K562 (cell line): ENCODE data around the gene XPNPEP1. TPM values are rescaled to one million over a fixed set of nuclear protein-coding genes. Genes with fewer than 3 reads are reported as not detected.

Experiments used
- CEBPB ChIP-seq: fragments of 450-650 bp; IDR thresholded peaks from 2 replicates; pipeline ENCODE4 v1.6.1; 2016; ENCODE audit warnings: missing genetic modification characterization, missing compliant biosample characterization
- CTCF ChIP-seq, 3 experiments: IDR thresholded peaks in 2 of 3; conservative IDR thresholded peaks in 1 of 3; 2 replicates each; pipeline ENCODE4 v1.5.1; 2011 to 2012; ENCODE audit warnings: low read length in 3 of 3, mild to moderate bottlenecking in 3 of 3, control low read depth in 2 of 3, improper control_type of control experiment in 1 of 3, inconsistent platforms in 1 of 3, low read depth in 1 of 3, mixed read lengths in 1 of 3, moderate library complexity in 1 of 3; ENCODE audit not compliant: insufficient read depth in 2 of 3
- E2F6 ChIP-seq, 2 experiments: IDR thresholded peaks; 2 replicates each; pipeline ENCODE4 v1.6.1; 2011; ENCODE audit warnings: borderline replicate concordance in 1 of 2, control low read depth in 1 of 2, low read depth in 1 of 2, low read length in 1 of 2, mild to moderate bottlenecking in 1 of 2, mixed read lengths in 1 of 2, moderate library complexity in 1 of 2; ENCODE audit not compliant: insufficient read depth in 1 of 2, insufficient read length in 1 of 2, poor library complexity in 1 of 2, severe bottlenecking in 1 of 2; ENCODE audit errors: extremely low read depth in 1 of 2
- GABPB2 ChIP-seq: fragments of 250-450 bp; sonication (Bioruptor Pico); conservative IDR thresholded peaks from 2 replicates; pipeline ENCODE4 v1.5.1; 2021; ENCODE audit warnings: mild to moderate bottlenecking
- MAFG ChIP-seq: fragments of 450-650 bp; conservative IDR thresholded peaks from 2 replicates; pipeline ENCODE4 v1.6.1; 2016; ENCODE audit warnings: missing genetic modification characterization, missing compliant biosample characterization
- RBM17 ChIP-seq: fragments of 200-400 bp; formaldehyde crosslinking; IDR thresholded peaks from 2 replicates; pipeline ENCODE4 v1.6.1; 2017; ENCODE audit warnings: low read depth, mild to moderate bottlenecking, low read length, borderline replicate concordance
- SPI1 ChIP-seq: IDR thresholded peaks from 2 replicates; pipeline ENCODE4 v1.6.1; 2011; ENCODE audit warnings: low read depth, low read length, control low read depth, borderline replicate concordance
- ZBTB40 ChIP-seq, 2 experiments: fragments of 450-650 bp in 1 of 2; sonication (generic) in 1 of 2; formaldehyde crosslinking in 1 of 2; IDR thresholded peaks; 2 replicates each; pipeline versions ENCODE4 v1.7.1 to v1.9.0; 2016 to 2022; ENCODE audit warnings: inconsistent platforms in 1 of 2, mild to moderate bottlenecking in 1 of 2, missing genetic modification reagents in 1 of 2
- ZNF134 ChIP-seq: fragments of 250-450 bp; sonication (Bioruptor Pico); conservative IDR thresholded peaks from 2 replicates; pipeline ENCODE4 v1.4.0; 2020
- ZNF764 ChIP-seq: fragments of 250-450 bp; sonication (Bioruptor Pico); IDR thresholded peaks from 2 replicates; pipeline ENCODE4 v1.4.0; 2020; ENCODE audit warnings: low read depth, mild to moderate bottlenecking, moderate library complexity
- ZZZ3 ChIP-seq: fragments of 450-650 bp; IDR thresholded peaks from 2 replicates; pipeline ENCODE4 v1.6.1; 2016; ENCODE audit warnings: antibody characterized with exemption, mild to moderate bottlenecking, moderate library complexity
- polyA plus RNA-seq, 8 experiments: library from polyadenylated mRNA; depleted of rRNA in 4 of 8; stranded (reverse) in 5 of 8; unstranded in 3 of 8; fragments of >200 nt; fragmentation: Nextera tagmentation in 2 of 8; fragmentation: Illumina TruSeq in 1 of 8; extraction: Ambion mirVana in 2 of 8; extraction: Trizol in 1 of 8; gene quantifications; 2 replicates each; pipeline versions ENCODE4 v1.2.1 to v1.2.3, GENCODE V29; 2011 to 2014; ENCODE audit warnings: inconsistent platforms in 1 of 8, missing spikeins in 1 of 8
- total RNA-seq, 7 experiments: library from RNA; depleted of rRNA in 6 of 7; stranded (reverse); fragments of >200 nt in 6 of 7; fragmentation: Illumina TruSeq in 2 of 7; extraction: Trizol in 2 of 7; gene quantifications; 2 replicates each; pipeline versions ENCODE4 v1.2.1 to v1.2.3, GENCODE V29; 2011 to 2021; ENCODE audit warnings: low replicate concordance in 1 of 7
- TF ChIP-seq, protein P1 (sequence below), 2 experiments: fragments of 450-650 bp in 1 of 2; sonication (generic) in 1 of 2; formaldehyde crosslinking in 1 of 2; IDR thresholded peaks in 1 of 2; conservative IDR thresholded peaks in 1 of 2; 2 replicates each; pipeline versions ENCODE4 v1.6.1 to v1.8.1; 2016 to 2023; ENCODE audit warnings: mild to moderate bottlenecking in 2 of 2, moderate library complexity in 2 of 2, inconsistent platforms in 1 of 2, missing genetic modification reagents in 1 of 2

XPNPEP1 gene
- total and polyA plus RNA-seq, 9 of the 15 experiments (the other 6 are each of a cell fraction or from before 2014, with no cell fraction given), result 24.2 to 93.5 (median 40.1) TPM

DNA sequence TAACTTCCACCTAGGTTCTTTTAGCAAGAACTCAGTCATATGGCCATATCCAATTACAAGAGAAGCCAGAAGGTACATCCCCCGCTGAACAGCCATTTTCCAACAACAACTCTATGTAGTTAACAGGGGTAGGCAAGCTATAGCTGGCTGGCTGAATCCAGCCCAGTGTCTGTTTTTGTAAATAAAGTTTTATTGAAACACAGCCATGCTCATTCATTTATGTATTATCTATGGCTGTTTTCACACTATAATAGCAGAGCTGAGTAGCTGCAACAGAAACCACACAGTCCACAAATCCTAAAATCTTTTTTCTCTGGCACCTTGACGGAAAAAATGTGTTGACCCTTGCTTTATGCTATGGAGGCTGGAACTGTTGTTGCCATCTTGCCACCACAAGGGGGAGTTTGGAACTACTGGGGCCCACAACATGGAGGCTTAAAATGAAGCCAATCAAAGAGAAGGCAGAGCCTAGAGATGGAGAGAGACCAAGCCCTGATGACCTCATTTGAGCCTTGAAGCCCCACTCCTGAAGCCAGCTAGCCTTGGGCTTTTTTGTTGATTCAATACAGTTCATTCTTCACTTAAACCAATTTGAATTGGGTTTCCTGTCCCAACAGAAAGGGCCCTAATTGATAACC, 33.3 kb upstream of the XPNPEP1 start (continued):
- peak; percentile 99 for TF ChIP-seq ZBTB40 (IDR thresholded peaks at IDR 0.05)
- TF ChIP-seq ZBTB40 (CRISPR knock-in tag; IDR thresholded peaks at IDR 0.05), result peak; percentile 98
- TF ChIP-seq RBM17, result no peak
- TF ChIP-seq, protein P1, sequence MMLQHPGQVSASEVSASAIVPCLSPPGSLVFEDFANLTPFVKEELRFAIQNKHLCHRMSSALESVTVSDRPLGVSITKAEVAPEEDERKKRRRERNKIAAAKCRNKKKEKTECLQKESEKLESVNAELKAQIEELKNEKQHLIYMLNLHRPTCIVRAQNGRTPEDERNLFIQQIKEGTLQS (IDR thresholded peaks at IDR 0.05), result peak; percentile 58
- TF ChIP-seq, protein P1 (CRISPR knock-in tag; conservative IDR thresholded peaks at IDR 0.05), result no peak
- peak; percentile 64 to 70 (median 66) for TF ChIP-seq CTCF (IDR thresholded peaks at IDR 0.05 in 2 of 3, conservative IDR thresholded peaks at IDR 0.05 in 1 of 3; ENCODE audit: insufficient read depth in 2 of 3, low read depth in 1 of 3, low read length in 3 of 3)
- no peak for TF ChIP-seq SPI1
- no peak for TF ChIP-seq MAFG
- TF ChIP-seq ZNF764, result no peak
- TF ChIP-seq CEBPB (tag), result no peak
- no peak for TF ChIP-seq E2F6 (IDR thresholded peaks at IDR 0.05; ENCODE audit: borderline replicate concordance in 1 of 2, extremely low read depth in 1 of 2, insufficient read depth in 1 of 2, insufficient read length in 1 of 2, low read depth in 1 of 2, low read length in 1 of 2, poor library complexity in 1 of 2, severe bottlenecking in 1 of 2)
- TF ChIP-seq GABPB2, result no peak
- no peak for TF ChIP-seq ZZZ3
- no peak for TF ChIP-seq ZNF134 (CRISPR knock-in tag)
